Measurements from ENCODE around the gene SRCIN1. TPM values are rescaled to one million over a fixed set of nuclear protein-coding genes. Genes with fewer than 3 reads are reported as not detected.

SRCIN1 gene
- total RNA-seq, 2 donors from 2014 or later, result 11.2 to 19.8 TPM

DNA sequence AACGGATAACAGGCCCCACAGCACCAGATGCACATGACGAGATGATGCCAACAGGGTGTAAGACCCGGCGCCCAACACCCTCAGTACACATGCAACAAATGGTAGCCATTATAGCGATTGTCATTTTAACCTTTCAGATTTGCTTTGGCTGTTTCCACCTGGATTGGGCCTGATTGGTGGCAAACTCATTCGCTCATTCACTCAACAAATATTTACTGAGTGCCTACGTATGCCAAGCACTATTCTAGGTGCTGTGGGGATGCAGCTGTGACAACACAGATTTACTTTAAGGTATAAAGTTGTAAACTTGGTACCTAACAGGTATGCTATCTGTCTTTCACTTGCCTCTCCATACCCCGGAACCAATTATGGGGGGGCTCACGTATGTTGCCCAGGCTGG lies 66.8 kb downstream of the SRCIN1 start:
- DNase-seq, result peak in 3 of 4 donors; percentile 41 to 58 (median 41)
- no peak overlapping the region for H3K4me3 ChIP-seq
- no peak for TF ChIP-seq POLR2A (IDR thresholded peaks at IDR 0.05)
- TF ChIP-seq, protein P1, sequence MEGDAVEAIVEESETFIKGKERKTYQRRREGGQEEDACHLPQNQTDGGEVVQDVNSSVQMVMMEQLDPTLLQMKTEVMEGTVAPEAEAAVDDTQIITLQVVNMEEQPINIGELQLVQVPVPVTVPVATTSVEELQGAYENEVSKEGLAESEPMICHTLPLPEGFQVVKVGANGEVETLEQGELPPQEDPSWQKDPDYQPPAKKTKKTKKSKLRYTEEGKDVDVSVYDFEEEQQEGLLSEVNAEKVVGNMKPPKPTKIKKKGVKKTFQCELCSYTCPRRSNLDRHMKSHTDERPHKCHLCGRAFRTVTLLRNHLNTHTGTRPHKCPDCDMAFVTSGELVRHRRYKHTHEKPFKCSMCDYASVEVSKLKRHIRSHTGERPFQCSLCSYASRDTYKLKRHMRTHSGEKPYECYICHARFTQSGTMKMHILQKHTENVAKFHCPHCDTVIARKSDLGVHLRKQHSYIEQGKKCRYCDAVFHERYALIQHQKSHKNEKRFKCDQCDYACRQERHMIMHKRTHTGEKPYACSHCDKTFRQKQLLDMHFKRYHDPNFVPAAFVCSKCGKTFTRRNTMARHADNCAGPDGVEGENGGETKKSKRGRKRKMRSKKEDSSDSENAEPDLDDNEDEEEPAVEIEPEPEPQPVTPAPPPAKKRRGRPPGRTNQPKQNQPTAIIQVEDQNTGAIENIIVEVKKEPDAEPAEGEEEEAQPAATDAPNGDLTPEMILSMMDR (IDR thresholded peaks at IDR 0.05), result no peak
- peak overlapping the region in 1 of 4 donors; percentile 25 for H3K27ac ChIP-seq
- 44 to 47% methylated on average over 7 to 9 of the region's 9 CpGs for WGBS, 2 donors
- ATAC-seq, result peak; percentile 70
- intact Hi-C loops (cut with DNase I), result no loop called here
- H3K4me1 ChIP-seq, result peaks cover 11% of the 10 kb centered on the region
- H3K9me3 ChIP-seq, result no peaks in the 10 kb centered on the region
- no peaks in the 10 kb centered on the region for H3K36me3 ChIP-seq (replicated peaks in 1 of 2; ENCODE audit: insufficient read depth in 1 of 2, low read depth in 2 of 2)
- no peaks in the 10 kb centered on the region for H3K27me3 ChIP-seq

- no peak overlapping the region for H3K4me3 ChIP-seq
- H3K9me3 ChIP-seq, result no peaks in the 10 kb centered on the region
- ATAC-seq, result no peak
- no peak overlapping the region for H3K27ac ChIP-seq
- peaks cover 11% of the 10 kb centered on the region for H3K4me1 ChIP-seq
- TF ChIP-seq, protein P1 (IDR thresholded peaks at IDR 0.05), result no peak
- no peak for TF ChIP-seq POLR2A (IDR thresholded peaks at IDR 0.05)
- H3K27me3 ChIP-seq, result peaks cover 0 to 8% of the 10 kb centered on the region in 2 donors
- intact Hi-C loops (cut with DNase I), result no loop called here
- no peaks in the 10 kb centered on the region for H3K36me3 ChIP-seq (replicated peaks in 1 of 2; ENCODE audit: insufficient read depth in 1 of 2, low read depth in 2 of 2)
- DNase-seq, result no peak
- 84 to 90% methylated on average over 3 to 4 of the region's 4 CpGs for WGBS, 2 donors
Measured at GRCh38 chr17:38536661-38537060, 69.1 kb downstream of the SRCIN1 start.

DNA sequence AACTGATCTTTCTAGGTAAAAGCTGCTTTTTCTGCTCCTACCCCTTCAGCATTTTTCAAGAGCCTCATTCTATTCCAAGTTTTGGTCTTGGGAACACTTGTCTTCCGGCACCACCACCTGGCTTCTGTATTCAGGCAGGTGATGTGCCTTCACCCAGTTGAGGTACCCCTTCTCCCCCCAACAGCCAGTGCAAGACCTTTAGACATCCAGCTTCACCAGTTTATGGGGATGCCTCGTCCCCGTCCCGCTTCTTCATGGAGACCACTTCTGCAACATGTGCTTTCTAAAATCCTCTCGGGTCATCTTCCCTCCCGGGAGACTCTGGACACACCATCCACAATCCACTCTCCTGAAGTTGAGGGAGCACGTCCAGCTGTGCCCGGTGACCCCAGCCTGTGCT lies 69.9 kb downstream of the SRCIN1 start:
- WGBS, 2 donors, result 69 to 77% methylated on average over 8 of the region's 8 CpGs
- TF ChIP-seq, protein P1 (IDR thresholded peaks at IDR 0.05), result no peak
- TF ChIP-seq POLR2A (IDR thresholded peaks at IDR 0.05), result no peak
- no peaks in the 10 kb centered on the region for H3K9me3 ChIP-seq
- no peak overlapping the region for H3K4me3 ChIP-seq
- intact Hi-C loops (cut with DNase I), result no loop called here
- H3K36me3 ChIP-seq (replicated peaks in 1 of 2; ENCODE audit: insufficient read depth in 1 of 2, low read depth in 2 of 2), result no peaks in the 10 kb centered on the region
- DNase-seq, result no peak
- H3K27ac ChIP-seq, result no peak overlapping the region
- no peak for ATAC-seq
- peaks cover 0 to 8% of the 10 kb centered on the region in 2 donors for H3K27me3 ChIP-seq
- peaks cover 11% of the 10 kb centered on the region for H3K4me1 ChIP-seq

- no peak for ATAC-seq
- intact Hi-C loops (cut with DNase I), result no loop called here
- WGBS, 2 donors, result 43 to 57% methylated on average over 7 of the region's 7 CpGs
- no peaks in the 10 kb centered on the region for H3K9me3 ChIP-seq
- H3K27me3 ChIP-seq, result peaks cover 0 to 8% of the 10 kb centered on the region in 2 donors
- DNase-seq, result no peak
- TF ChIP-seq, protein P1 (IDR thresholded peaks at IDR 0.05), result no peak
- peaks cover 11% of the 10 kb centered on the region for H3K4me1 ChIP-seq
- H3K27ac ChIP-seq, result no peak overlapping the region
- H3K4me3 ChIP-seq, result no peak overlapping the region
- no peaks in the 10 kb centered on the region for H3K36me3 ChIP-seq (replicated peaks in 1 of 2; ENCODE audit: insufficient read depth in 1 of 2, low read depth in 2 of 2)
Measured at GRCh38 chr17:38534498-38534885, 71.3 kb downstream of the SRCIN1 start.

- Histone ChIP-seq H3K27ac (no peak overlapping the region), H3K9me3 (no peaks in the 10 kb centered on the region), H3K36me3 (replicated peaks in 1 of 2; ENCODE audit: insufficient read depth in 1 of 2, low read depth in 2 of 2) (no peaks in the 10 kb centered on the region), H3K4me1 (peaks cover 6% of the 10 kb centered on the region), H3K4me3 (no peak overlapping the region), H3K27me3 (peaks cover 0 to 8% of the 10 kb centered on the region in 2 donors)
- no peak for ATAC-seq
- intact Hi-C loops (cut with DNase I), result no loop called here
- TF ChIP-seq, protein P1 (IDR thresholded peaks at IDR 0.05), result no peak
- no peak for TF ChIP-seq POLR2A (IDR thresholded peaks at IDR 0.05)
- 52 to 62% methylated on average over 9 to 13 of the region's 13 CpGs for WGBS, 2 donors
- DNase-seq, result no peak
Measured at GRCh38 chr17:38533866-38534497, 71.8 kb downstream of the SRCIN1 start.
